ENCODE measurements around the gene CCDC121.

GRCh38 chr2:27653397-27653796 lies 24.6 kb upstream of the CCDC121 start:
- TF ChIP-seq CTCF (IDR thresholded peaks at IDR 0.05) (no peak), EP300 (IDR thresholded peaks at IDR 0.05) (no peak), POLR2AphosphoS5 (IDR thresholded peaks at IDR 0.05) (no peak)
